NCI-H510A treated with DMSO at 0.1 percent for 48 hours (cell line): ENCODE results near the gene PRPF38A.

Experiments
- DNase-seq: peaks from one replicate; lab custom pipeline; 2025; lab: John Stamatoyannopoulos, UW

PRPF38A gene

DNA sequence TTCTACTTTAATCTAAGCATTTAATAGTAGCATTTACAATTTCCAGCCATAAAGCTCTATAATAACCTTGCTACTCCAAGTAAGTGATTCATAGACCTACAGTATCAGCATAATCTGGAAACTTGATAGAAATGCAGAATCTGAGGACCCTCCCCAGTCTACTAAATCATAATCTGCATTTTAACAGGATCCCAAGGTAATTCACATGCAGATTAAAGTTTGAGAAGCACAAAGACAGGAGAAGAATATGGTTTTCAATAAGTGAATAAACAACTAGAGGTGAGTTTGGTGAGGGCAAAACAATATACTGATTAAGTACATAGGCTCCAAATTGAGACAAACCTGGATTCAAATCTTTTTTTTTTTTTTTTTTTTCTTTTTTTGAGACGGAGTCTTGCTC lies 57.4 kb downstream of the PRPF38A start:
- no peak for DNase-seq

DNA sequence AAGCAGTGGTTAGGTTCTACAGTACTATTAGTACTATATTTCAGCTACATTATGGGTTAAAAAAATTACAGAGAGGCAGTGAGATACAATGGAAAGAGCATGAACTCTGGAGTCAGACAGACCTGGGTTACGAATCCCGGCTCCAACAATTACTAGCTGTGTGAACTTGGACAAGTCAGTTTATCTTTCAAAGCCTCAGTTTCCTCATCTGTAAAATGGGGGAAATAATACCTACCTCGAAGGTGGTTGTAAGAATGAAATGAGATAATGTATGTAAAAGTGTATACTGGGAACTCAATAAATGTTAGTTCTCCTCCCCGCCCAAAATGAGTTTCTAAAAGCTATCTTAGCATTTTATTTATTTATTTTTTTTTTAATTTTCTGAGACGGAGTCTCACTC lies 59.5 kb downstream of the PRPF38A start:
- DNase-seq = no peak

DNA sequence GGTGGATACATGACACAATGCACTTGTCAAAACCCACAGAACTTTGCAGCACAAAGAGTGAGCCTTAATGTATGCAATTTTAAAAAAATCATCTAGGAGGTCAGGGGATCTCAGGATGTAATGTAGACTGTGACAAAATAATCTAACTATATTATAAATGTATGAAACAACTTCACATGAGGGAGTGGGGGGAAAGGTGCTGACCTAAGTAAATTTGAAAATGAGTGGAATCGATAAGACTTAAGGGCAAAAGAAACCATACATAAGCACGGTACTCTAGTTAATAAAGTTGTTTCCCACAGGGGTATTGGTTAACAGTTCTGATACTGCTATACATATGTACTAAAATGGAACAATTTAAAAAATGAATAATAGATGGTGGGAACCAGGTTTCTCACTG lies 64.7 kb downstream of the PRPF38A start:
- no peak for DNase-seq
